Measurements from ENCODE around the gene FGFR2.

FGFR2 gene

GRCh38 chr10:121609426-121610380 is 11.5 kb upstream of the FGFR2 start:
- no peaks in the 10 kb centered on the region for H3K27me3 ChIP-seq (ENCODE audit: control insufficient read depth in 1 of 2, insufficient read depth in 2 of 2, low read length in 2 of 2)
- no peaks in the 10 kb centered on the region for H3K4me1 ChIP-seq (ENCODE audit: insufficient read depth, low read length)
- no peaks in the 10 kb centered on the region for H3K36me3 ChIP-seq (ENCODE audit: insufficient read depth, low read length)
- no peak overlapping the region for H3K4me3 ChIP-seq (ENCODE audit: low read depth in 1 of 2, low read length in 2 of 2)
- H3K27ac ChIP-seq (ENCODE audit: low read depth, low read length): no peak overlapping the region
- H3K9me3 ChIP-seq (ENCODE audit: low read length): no peaks in the 10 kb centered on the region
- H3K9ac ChIP-seq (ENCODE audit: low read length): no peak overlapping the region

GRCh38 chr10:121608469-121609190 is 10.4 kb upstream of the FGFR2 start:
- H3K36me3 ChIP-seq (ENCODE audit: insufficient read depth, low read length): no peaks in the 10 kb centered on the region
- H3K9me3 ChIP-seq (ENCODE audit: low read length): no peaks in the 10 kb centered on the region
- H3K9ac ChIP-seq (ENCODE audit: low read length): no peak overlapping the region
- H3K4me3 ChIP-seq (ENCODE audit: low read depth in 1 of 2, low read length in 2 of 2): peak overlapping the region; percentile 52 to 63
- H3K27me3 ChIP-seq (ENCODE audit: control insufficient read depth in 1 of 2, insufficient read depth in 2 of 2, low read length in 2 of 2): no peaks in the 10 kb centered on the region
- no peaks in the 10 kb centered on the region for H3K4me1 ChIP-seq (ENCODE audit: insufficient read depth, low read length)
- H3K27ac ChIP-seq (ENCODE audit: low read depth, low read length): peak overlapping the region; percentile 72

- Histone ChIP-seq H3K9me3 (ENCODE audit: low read length) (no peaks in the 10 kb centered on the region), H3K9ac (ENCODE audit: low read length) (no peak overlapping the region), H3K4me3 (ENCODE audit: low read depth in 1 of 2, low read length in 2 of 2) (no peak overlapping the region), H3K27me3 (ENCODE audit: control insufficient read depth in 1 of 2, insufficient read depth in 2 of 2, low read length in 2 of 2) (no peaks in the 10 kb centered on the region), H3K27ac (ENCODE audit: low read depth, low read length) (no peak overlapping the region), H3K4me1 (ENCODE audit: insufficient read depth, low read length) (no peaks in the 10 kb centered on the region), H3K36me3 (ENCODE audit: insufficient read depth, low read length) (no peaks in the 10 kb centered on the region)
These were observed 9.2 kb upstream of the FGFR2 start for GRCh38 chr10:121607310-121608055.

GRCh38 chr10:121605708-121606107 is 7.5 kb upstream of the FGFR2 start:
- Histone ChIP-seq H3K36me3 (ENCODE audit: insufficient read depth, low read length) (no peaks in the 10 kb centered on the region), H3K9ac (ENCODE audit: low read length) (no peak overlapping the region), H3K27me3 (ENCODE audit: control insufficient read depth in 1 of 2, insufficient read depth in 2 of 2, low read length in 2 of 2) (no peaks in the 10 kb centered on the region), H3K9me3 (ENCODE audit: low read length) (no peaks in the 10 kb centered on the region), H3K4me3 (ENCODE audit: low read depth in 1 of 2, low read length in 2 of 2) (no peak overlapping the region), H3K4me1 (ENCODE audit: insufficient read depth, low read length) (no peaks in the 10 kb centered on the region), H3K27ac (ENCODE audit: low read depth, low read length) (no peak overlapping the region)

- Histone ChIP-seq H3K27ac (ENCODE audit: low read depth, low read length) (no peak overlapping the region), H3K27me3 (ENCODE audit: control insufficient read depth in 1 of 2, insufficient read depth in 2 of 2, low read length in 2 of 2) (no peaks in the 10 kb centered on the region), H3K9ac (ENCODE audit: low read length) (no peak overlapping the region), H3K36me3 (ENCODE audit: insufficient read depth, low read length) (no peaks in the 10 kb centered on the region), H3K4me3 (ENCODE audit: low read depth in 1 of 2, low read length in 2 of 2) (no peak overlapping the region), H3K9me3 (ENCODE audit: low read length) (no peaks in the 10 kb centered on the region), H3K4me1 (ENCODE audit: insufficient read depth, low read length) (no peaks in the 10 kb centered on the region)
These were observed 3.2 kb upstream of the FGFR2 start for GRCh38 chr10:121601458-121601857.

GRCh38 chr10:121600611-121601010 is 2.4 kb upstream of the FGFR2 start:
- no peaks in the 10 kb centered on the region for H3K9me3 ChIP-seq (ENCODE audit: low read length)
- H3K9ac ChIP-seq (ENCODE audit: low read length): no peak overlapping the region
- no peaks in the 10 kb centered on the region for H3K36me3 ChIP-seq (ENCODE audit: insufficient read depth, low read length)
- H3K4me3 ChIP-seq (ENCODE audit: low read depth in 1 of 2, low read length in 2 of 2): no peak overlapping the region
- no peak overlapping the region for H3K27ac ChIP-seq (ENCODE audit: low read depth, low read length)
- H3K4me1 ChIP-seq (ENCODE audit: insufficient read depth, low read length): no peaks in the 10 kb centered on the region
- no peaks in the 10 kb centered on the region for H3K27me3 ChIP-seq (ENCODE audit: control insufficient read depth in 1 of 2, insufficient read depth in 2 of 2, low read length in 2 of 2)

GRCh38 chr10:121599947-121600346 is 1.7 kb upstream of the FGFR2 start:
- Histone ChIP-seq H3K9ac (ENCODE audit: low read length) (no peak overlapping the region), H3K27me3 (ENCODE audit: control insufficient read depth in 1 of 2, insufficient read depth in 2 of 2, low read length in 2 of 2) (no peaks in the 10 kb centered on the region), H3K27ac (ENCODE audit: low read depth, low read length) (no peak overlapping the region), H3K4me3 (ENCODE audit: low read depth in 1 of 2, low read length in 2 of 2) (no peak overlapping the region), H3K9me3 (ENCODE audit: low read length) (no peaks in the 10 kb centered on the region), H3K36me3 (ENCODE audit: insufficient read depth, low read length) (no peaks in the 10 kb centered on the region), H3K4me1 (ENCODE audit: insufficient read depth, low read length) (peaks cover 4% of the 10 kb centered on the region)

- Histone ChIP-seq H3K27me3 (ENCODE audit: control insufficient read depth in 1 of 2, insufficient read depth in 2 of 2, low read length in 2 of 2) (no peaks in the 10 kb centered on the region), H3K36me3 (ENCODE audit: insufficient read depth, low read length) (peaks cover 2% of the 10 kb centered on the region), H3K9ac (ENCODE audit: low read length) (peak overlapping the region; percentile 46), H3K4me1 (ENCODE audit: insufficient read depth, low read length) (peaks cover 18% of the 10 kb centered on the region), H3K4me3 (ENCODE audit: low read depth in 1 of 2, low read length in 2 of 2) (peak overlapping the region; percentile 60 to 91), H3K27ac (ENCODE audit: low read depth, low read length) (peak overlapping the region; percentile 98), H3K9me3 (ENCODE audit: low read length) (no peaks in the 10 kb centered on the region)
These were observed 561 bp downstream of the FGFR2 start for GRCh38 chr10:121597504-121598262.

- peak overlapping the region; percentile 46 for H3K9ac ChIP-seq (ENCODE audit: low read length)
- no peaks in the 10 kb centered on the region for H3K27me3 ChIP-seq (ENCODE audit: control insufficient read depth in 1 of 2, insufficient read depth in 2 of 2, low read length in 2 of 2)
- H3K4me3 ChIP-seq (ENCODE audit: low read depth in 1 of 2, low read length in 2 of 2): peak overlapping the region; percentile 60 to 91
- H3K36me3 ChIP-seq (ENCODE audit: insufficient read depth, low read length): peaks cover 6% of the 10 kb centered on the region
- H3K4me1 ChIP-seq (ENCODE audit: insufficient read depth, low read length): peaks cover 26% of the 10 kb centered on the region
- no peaks in the 10 kb centered on the region for H3K9me3 ChIP-seq (ENCODE audit: low read length)
- peak overlapping the region; percentile 98 for H3K27ac ChIP-seq (ENCODE audit: low read depth, low read length)
These were observed 1.3 kb downstream of the FGFR2 start for GRCh38 chr10:121596689-121597503.

Data from muscle layer of colon (tissue), 2 donors.